Measurements from ENCODE around the gene PHLPP1.
"Not testable (repeated sequence)": the region's sequence is repeated elsewhere in the genome, so short reads cannot be mapped to it uniquely, and the experiment has no call there.

PHLPP1 gene

DNA sequence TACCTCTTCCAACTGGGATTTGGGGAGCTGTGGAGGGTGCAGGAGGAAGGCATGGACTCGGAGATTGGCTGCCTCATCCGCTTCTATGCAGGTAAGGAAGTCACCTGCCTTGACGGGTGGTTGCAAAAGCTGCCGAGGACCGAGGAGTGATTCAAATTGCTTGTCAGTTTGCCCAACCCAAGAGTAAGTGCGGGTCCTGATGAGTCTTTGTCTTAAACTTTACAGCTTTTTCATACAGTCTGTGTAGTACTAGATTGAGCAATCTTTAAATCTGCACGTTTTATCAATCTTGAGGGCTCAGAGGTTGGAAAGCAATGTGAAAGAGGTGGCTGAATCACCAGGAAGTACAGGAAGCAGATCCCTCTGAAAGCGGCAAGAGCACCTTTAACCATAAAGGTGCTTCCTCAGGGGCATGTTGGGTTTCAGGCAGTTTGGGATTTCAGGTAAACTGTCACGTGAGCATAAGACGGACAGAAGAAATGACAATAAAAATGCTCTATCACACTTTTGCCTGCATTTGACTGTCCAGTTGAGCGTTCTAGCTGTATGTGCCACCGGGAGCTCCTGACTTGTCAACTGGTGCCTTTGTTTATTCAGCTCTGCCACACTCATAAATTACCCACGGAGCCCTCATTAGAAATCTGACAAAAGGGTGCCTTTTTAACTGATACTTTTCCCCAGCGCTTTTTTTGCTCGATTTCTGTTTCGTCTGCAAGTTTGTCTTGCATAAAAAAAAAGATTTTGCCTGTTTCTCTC, 2.0 kb downstream of the PHLPP1 start:
- peak in 1 of 3 experiments; percentile 20 for DNase-seq (ENCODE audit: low read depth in 2 of 3, low spot score in 2 of 3)

DNA sequence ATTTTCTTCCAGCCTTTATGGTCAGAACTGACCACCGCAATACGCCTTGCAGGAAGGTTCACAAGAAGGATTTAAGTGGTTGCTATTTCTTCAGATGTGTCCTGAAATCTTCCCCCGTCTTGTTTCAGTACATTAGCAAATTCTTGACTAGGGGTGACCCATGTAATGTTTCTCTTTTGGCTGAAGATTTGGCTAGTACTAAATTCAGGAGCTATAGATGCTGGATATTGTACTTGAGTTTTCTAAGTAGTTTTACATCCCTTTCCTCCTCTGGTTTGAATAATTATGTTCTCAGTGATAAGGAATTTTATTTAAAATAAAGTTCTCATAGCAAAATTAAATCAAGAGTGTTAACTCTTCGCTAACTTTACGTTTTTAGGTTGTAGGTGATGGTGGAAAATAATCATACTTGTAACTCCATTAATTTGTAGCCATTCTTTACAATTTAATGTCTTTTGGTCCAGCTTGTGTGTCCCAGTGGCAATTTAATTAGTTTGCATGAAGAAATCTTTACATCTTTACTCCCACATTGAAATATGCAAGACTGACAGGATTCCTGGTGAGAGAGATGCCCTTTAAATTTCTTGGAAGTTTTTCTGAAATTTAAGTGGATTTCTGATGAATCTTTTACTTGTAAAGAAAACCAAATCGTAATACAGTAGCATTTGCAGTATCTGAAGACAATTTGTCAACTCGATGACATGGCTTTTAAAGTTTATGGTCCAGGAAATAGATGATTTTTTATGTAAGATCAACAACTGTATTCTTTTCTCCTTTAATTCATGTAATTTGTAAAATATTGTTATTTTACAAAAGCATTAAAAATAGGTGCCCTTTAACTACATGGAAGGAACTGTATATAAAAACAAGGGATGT, 2.8 kb downstream of the PHLPP1 start:
- no peak for DNase-seq (ENCODE audit: low read depth in 2 of 3, low spot score in 2 of 3)

DNA sequence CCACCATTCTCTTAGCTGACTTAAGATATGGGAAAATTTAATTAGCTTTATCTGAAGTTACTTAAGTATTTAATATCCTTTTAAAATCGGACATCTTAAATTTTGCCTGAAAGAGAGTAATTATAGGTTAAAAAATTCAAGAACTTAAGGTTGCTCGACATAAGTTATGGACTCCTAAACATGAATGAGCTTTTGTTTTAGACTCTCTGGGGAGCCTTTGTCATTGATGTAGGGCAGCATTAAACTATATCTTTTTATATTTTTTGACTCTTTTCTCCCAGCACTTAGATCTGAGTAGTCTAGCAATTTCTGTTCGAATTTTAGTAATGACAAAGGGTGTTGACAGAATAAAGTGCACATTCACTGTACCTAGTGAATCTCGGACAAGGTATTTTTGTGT, 4.7 kb downstream of the PHLPP1 start:
- DNase-seq (ENCODE audit: low read depth in 2 of 3, low spot score in 2 of 3) = no peak

DNA sequence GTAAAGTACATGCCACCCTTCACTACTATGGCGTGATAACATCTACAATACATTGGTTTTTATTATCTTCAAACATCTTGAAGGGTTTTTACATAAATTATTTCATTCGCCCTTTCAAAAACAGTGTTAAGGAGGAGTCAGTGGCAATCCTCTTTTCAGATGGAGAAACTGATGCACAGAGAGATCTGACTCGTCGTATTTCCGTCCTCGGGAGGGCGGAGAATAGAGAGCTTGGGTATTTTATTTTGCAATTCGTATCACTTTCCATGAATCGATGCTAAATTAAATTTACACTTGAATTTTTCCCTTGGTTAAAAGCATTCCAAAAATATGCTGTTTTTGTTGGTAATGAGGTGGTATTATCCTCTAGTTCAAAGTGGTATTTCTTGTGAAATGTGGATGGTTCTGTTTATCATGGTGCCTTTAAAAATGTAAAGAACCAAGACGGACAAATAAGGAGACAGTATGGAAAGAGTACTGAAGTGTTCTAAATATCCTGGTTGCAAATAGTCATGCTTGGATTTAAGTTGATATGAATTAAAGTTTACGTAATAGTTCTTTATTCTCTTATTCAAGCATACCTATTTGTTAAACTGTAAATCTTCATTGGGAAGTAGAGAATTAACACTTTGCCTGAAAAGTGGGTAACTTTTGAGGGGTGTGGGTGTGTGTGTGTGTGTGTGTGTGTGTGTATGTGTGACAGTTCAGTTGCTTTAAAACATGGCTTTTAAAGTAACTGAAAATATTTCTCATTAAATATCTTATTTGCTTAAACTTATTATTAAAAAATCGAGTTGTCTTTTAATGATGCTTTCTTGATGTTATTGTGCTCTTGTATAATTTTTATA, 5.6 kb downstream of the PHLPP1 start:
- no peak for DNase-seq (ENCODE audit: low read depth in 2 of 3, low spot score in 2 of 3)

DNA sequence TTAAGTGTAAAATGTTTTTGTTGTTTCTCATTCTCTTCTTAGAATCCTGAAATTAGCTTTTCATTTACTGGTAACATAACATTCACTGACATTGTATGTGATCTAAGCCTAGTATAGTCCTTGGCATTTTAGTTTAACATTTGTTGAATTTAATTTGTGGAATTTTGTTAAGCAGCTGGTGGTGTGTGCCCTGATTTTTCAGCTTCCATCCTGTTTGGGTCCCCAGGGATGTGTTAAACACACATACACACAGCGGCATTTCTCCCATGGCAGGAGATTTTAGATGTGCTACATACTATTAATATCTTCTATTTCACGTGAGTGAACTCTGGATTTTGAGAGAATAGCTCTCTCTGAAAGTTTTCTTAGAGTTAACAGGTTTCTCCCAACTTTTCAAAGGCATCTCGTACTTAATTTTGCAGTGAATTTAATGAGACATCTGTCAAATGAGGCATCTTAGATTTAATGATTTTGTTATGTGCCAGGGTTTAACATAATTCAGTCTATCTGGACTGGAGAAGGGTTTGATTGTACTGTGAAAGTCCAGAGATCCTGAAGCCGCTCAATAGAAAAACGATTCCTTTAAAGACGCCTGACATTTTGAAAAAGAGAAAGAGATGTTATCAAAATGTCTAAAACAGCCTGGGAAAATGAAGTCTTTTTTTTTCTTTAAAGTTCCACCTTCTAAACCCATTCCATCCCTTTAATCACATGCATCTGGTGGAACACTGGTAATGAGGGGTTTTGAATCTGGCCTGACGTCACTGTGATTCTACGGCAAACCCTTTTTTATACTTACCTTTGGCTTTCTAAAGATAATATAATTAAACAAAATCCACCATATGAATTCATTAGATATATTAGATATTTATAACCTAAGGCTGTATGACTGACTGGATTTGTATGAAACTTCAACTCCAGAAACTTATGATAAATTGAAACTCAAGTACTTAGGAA, 6.8 kb downstream of the PHLPP1 start:
- no peak for DNase-seq (ENCODE audit: low read depth in 2 of 3, low spot score in 2 of 3)

DNA sequence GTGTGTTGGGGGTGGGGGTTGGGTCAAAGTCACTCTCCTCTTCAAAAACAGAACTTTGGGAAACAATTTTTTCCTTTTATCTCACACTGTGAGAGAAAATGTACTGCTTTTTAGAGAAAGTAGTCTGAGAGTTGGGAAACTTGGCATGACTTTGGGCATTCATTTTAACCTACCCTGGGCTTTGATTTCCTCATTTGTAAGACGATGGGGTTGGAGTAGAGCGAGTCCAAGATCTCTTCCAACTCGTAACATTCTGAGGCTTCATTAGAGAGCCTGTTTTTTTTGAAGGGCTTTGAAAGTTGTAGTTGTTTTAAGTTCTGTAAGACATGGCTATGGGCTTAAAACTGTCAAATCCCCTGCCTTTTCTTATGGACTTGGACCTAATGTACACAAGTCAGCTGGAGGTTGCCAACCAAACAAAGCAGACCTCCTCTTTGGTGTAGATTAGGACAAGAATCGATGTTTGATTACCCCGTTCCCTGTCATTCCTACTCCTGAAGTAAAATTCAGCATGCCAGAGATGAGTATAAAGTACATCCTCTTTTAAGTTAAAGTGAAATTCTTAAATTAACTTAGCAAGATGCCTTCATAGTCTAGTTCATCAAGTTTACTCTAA, 8.4 kb downstream of the PHLPP1 start:
- no peak for DNase-seq (ENCODE audit: low read depth in 2 of 3, low spot score in 2 of 3)

DNA sequence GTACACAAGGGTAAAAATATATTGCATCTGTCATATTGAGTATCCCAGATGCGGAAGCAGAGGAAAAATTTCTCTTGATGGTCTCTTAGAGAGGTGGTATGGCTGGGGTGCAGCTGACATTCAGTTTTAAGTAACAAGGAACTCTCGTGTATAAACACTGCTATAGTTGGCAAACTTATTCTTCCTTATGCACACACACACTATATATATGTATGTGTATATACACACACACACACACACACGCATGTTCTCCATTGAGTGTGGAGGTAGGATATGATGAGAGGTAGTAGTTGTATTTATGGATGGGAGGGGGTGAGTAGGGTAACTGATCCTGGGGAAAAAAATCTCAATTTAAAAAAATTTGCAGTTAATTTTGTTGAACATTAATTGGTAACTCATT, 10.6 kb downstream of the PHLPP1 start:
- no peak for DNase-seq (ENCODE audit: low read depth in 2 of 3, low spot score in 2 of 3)

DNA sequence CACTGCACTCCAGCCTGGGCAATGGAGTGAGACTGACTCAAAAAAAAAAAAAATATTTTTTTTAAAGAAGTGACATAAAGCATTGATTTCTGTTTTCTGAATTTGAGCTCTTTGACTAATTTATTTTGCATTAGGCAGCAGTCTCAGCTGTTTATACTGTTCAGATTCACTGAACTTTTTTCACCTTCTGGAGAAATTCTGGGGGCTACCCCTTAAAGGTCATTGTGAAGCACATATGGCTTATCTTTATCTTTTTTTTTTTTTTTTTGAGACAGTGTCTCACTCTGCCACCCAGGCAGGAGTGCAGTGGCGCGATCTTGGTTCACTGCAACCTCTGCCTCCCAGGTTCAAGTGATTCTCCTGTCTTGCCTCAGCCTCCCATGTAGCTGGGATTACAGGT, 12.9 kb downstream of the PHLPP1 start:
- no peak for DNase-seq (ENCODE audit: low read depth in 2 of 3, low spot score in 2 of 3)

DNA sequence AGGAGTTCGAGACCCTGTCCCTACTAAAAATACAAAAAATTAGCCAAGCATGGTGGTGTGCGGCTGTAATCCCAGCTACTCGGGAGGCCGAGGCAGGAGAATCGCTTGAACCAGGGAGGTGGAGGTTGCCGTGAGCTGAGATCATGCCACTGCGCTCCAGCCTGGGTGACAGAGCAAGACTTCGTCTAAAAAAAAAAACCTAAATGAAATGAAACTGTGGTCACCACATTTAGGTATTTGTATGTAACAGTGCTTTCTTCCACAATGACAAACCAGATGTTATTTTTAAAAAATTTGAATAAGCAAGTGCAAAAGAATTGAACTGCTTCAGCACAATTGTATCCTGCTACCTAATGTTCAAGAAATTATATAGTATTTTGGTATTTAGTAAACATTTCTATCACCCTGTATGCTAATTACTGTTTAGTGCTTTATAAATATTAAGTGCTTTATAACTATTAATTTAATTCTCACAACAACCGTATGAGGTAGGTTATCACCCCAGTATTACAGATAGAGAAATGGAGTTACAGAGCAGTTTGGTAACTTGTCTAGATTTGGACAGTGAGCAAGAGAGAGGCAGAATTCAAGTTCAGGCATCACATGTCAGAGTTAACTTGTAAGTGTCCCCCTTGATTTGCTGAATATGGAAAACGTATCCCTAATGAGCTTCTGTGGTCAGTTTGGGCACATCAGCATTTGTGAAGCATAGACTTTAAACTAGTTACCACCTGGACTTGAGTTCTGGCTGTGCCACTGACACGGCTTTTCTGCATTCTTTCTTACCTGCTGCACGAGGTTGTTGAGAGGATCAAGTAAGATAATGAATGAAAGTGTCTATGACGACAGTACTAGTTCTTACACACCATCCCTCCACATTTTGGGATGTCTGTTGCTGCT, 14.4 kb downstream of the PHLPP1 start:
- no peak for DNase-seq (ENCODE audit: low read depth in 2 of 3, low spot score in 2 of 3)

DNA sequence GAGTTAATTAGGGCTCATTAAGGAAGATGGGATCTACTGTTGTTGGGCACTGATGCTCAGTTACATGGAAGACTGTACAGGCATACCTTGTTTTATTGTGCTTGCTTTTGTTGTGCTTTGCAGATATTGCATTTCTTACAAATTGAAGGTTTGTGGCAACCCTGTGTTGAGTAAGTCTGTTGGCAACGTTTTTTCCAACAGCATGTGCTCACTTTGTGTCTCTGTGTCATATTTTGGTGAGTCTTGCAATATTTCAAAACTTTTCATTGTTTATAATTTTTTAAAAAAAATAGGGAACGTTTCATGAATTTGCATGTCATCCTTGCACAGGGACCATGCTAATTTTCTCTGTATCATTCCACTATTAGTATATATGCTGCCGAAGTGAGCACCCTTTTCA, 15.6 kb downstream of the PHLPP1 start:
- no peak for DNase-seq (ENCODE audit: low read depth in 2 of 3, low spot score in 2 of 3)

DNA sequence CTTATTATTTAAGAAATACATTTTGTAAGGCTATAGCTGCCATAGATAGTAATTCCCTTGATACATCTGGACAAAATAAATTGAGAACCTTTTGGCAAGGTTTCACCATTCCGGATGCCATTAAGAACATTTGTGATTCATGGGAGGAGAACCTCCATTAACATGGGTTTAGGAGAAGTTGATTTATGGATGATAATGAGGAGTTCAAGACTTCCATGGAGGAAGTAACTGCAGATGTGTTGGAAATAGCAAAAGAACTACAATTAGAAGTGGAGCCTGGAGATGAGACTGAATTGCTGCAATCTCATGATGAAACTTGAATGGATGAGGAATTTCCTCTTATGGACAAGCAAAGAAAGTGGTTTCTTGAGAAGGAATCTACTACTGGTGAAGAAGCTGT, 17.3 kb downstream of the PHLPP1 start:
- DNase-seq (ENCODE audit: low read depth in 2 of 3, low spot score in 2 of 3) = no peak

DNA sequence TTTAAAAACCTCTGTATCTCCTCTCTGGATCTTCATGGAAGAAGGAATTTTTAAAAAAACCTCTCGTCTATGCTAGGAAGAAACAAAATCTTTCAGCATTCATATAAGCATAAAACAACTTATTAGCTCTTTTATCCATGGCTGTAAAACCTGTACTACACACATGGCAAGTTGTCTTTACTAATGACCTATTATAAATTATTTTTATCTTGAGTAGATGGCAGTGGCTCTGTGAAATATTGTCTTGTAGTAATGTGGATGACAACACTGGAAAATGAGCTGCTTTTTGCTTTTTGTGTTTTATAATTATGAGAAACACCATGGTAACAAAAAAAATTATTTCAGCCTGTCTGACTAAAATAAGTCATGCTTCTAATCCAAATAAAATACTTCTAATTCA, 18.9 kb downstream of the PHLPP1 start:
- no peak for DNase-seq (ENCODE audit: low read depth in 2 of 3, low spot score in 2 of 3)

DNA sequence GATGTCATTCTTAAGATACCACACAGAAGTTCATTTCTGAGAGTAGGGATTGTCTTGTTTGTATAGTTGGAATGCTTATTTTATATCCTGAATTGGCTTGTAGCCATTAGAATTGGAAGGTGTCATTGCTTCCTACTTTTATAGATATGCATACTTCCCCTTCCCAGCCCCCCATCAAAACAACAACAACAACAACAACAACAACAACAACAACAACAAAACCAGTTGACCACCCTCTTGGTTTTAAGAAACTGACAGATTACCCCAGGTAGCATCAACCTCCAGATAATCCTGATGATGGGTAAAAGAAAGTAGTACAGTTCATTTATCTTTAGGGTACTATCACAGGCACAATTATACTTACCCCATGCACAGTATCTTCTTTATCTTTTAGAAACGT, 20.0 kb downstream of the PHLPP1 start:
- no peak for DNase-seq (ENCODE audit: low read depth in 2 of 3, low spot score in 2 of 3)

DNA sequence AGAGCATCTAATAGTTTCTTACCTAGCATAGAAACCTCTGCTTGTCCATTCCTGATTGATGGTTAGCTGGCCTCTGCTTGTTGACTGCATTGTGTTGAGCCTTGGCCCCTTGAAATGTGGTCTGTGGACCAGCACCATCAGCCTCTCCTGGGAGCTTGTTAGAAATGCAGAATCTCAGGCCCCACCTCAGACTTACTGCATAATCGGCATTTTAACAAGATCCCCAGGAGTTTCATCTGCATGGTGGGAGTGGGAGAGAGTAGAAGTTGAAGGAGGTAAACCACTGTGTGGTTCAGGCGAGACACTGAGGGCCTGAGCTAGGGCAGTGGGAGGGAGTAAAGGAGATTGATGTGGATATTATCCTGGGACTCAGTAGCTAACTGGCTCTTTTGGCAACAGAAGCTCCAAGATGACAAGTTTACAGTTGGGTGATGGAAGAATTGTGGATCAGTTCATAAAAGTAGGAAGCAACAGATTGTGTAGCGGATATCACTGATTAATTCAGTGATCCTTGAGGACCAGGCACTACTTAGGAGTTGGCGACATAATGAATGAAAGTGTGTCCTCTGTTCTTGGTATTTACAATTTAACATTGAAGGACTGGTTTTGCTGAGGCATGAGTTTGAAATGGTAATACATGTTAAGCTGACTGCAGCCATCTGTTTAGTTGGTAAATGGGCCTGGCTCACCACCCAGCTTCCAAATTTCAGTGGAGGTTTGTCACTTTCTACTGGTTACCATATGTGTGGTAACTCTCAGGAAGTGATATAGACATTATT, 20.9 kb downstream of the PHLPP1 start:
- no peak for DNase-seq (ENCODE audit: low read depth in 2 of 3, low spot score in 2 of 3)

DNA sequence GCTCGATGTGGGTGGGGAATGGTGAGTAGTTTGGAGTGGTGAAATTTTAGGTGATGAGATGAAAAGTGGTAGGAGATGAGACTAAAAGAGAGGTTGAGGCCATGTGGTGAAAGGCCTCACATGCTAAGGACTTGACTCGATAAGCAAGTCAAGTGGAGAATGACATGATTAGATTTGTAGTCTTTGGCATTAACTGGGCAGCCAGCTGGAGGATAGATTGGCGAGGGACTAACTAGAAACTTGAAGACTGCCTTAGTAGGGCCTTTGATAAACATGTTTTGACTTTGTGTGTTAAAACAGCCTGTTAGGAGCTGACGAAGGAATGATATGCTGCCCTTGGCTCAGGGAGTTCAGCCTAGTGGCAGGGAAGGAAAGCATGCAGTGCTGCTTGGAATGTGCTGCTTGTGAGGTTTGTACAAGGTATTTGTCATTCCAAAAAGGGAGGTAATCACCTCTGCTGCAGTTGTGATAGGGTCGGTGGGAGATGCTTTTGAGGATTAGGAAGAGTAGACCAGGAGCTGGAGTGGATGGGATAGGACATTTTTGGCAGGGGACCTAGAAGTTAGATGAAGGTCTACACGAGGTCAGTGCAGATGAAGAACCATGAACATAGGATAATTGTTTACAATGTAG, 22.0 kb downstream of the PHLPP1 start:
- DNase-seq (ENCODE audit: low read depth in 2 of 3, low spot score in 2 of 3) = no peak

DNA sequence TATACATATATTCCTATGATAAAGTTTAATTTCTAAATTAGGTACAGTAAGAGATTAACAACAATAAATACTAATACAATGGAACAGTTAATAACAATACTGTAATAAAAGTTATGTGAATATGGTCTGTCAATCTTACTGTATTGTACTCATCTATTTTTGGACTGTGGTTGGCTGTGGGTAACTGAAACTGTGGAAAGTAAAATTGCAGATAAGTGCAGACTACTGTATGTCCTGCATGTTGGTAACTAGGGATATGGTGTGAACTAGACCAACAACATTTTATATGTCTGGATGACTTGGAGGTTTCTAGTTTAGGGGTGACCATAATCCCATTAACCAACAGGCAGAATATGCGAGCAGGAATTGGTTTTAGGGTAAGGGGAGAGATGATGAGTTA, 23.3 kb downstream of the PHLPP1 start:
- no peak for DNase-seq (ENCODE audit: low read depth in 2 of 3, low spot score in 2 of 3)

DNA sequence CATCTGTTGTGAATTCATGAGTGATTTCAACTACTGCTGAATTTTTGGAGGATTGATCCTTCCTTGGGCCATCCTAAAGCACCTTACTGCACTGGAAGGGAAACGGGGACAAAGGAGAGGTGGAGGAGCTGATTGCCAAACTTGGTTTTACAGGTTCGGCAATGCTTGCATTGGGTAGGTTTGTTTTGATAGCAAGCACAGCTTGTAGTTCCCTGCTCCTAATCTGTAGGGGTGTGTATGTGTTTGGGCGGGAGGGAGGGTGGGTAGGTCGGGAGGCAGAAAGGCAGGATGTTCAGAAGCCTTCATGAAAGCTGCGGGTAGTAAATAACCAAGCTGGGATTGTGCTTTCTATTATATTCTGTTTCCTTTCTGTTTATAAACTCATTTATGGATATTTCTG, 24.6 kb downstream of the PHLPP1 start:
- no peak for DNase-seq (ENCODE audit: low read depth in 2 of 3, low spot score in 2 of 3)

DNA sequence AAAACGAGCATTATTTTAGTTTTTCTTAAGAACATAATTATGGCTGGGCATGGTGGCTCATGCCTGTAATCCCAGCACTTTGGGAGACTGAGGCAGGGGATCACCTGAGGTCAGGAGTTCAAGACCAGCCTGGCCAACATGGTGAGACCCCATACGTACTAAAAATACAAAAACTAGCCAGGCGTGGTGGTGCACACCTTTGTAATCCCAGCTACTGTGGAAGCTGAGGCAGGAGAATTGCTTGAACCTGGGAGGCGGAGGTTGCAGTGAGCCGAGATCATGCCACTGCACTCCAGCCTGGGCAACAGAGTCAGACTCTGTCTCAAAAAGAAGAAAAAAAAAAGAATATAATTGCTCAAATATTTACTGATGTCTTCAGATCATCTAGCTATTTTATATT, 25.3 kb downstream of the PHLPP1 start:
- DNase-seq (ENCODE audit: low read depth in 2 of 3, low spot score in 2 of 3) = not testable (repeated sequence)
